HG02759 (cell line): ENCODE results near the gene S100Z.
"Not testable (repeated sequence)": the region's sequence is repeated elsewhere in the genome, so short reads cannot be mapped to it uniquely, and the experiment has no call there.

Source experiments
- ATAC-seq: cut with Tn5 transposase; IDR thresholded peaks from one replicate; pipeline ENCODE4 v1.9.1; 2021; ENCODE audit warnings: mild to moderate bottlenecking, moderate library complexity; ENCODE audit not compliant: unreplicated experiment

The S100Z gene

GRCh38 chr5:76945238-76945637 lies 95.4 kb downstream of the S100Z start:
- ATAC-seq: not testable (repeated sequence)

DNA sequence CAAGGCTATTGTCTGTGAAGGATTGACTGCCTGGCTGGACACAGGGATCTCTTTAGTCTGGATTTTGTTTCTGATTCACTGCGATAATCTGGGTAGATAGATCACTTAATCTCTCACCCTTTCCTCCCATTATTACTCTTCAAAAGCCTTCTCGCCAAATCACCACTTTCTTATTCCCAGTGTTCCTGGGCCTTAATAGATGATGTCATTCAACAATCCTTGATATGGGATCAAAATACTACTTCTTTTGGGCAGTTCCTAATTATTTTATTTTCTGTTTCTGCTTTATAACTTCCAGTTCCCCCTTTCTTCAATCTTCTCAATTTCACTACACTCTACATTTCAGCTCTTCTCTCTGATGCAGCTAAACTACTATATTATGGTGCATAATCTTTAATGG lies 96.3 kb downstream of the S100Z start:
- ATAC-seq: no peak

DNA sequence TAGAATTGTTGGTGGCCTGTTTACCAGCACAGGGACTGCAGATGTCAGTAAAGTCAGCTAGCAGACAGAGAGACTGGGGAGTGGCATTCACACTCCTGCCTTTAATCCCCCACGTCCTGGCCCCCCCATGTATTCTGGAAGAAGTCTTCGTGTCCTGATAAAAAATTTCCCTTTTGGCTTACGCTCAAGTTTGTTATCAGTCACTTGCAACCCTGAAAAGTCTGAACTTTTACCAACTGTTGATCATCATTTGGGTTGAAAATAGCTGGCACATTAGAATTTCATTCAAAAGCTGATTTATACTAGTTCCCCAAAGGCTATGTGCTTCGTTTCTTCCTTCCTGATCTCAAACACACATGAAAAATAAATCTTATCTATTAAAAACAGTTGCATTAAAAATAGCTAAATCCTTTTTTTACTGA lies 97.3 kb downstream of the S100Z start:
- ATAC-seq: no peak

DNA sequence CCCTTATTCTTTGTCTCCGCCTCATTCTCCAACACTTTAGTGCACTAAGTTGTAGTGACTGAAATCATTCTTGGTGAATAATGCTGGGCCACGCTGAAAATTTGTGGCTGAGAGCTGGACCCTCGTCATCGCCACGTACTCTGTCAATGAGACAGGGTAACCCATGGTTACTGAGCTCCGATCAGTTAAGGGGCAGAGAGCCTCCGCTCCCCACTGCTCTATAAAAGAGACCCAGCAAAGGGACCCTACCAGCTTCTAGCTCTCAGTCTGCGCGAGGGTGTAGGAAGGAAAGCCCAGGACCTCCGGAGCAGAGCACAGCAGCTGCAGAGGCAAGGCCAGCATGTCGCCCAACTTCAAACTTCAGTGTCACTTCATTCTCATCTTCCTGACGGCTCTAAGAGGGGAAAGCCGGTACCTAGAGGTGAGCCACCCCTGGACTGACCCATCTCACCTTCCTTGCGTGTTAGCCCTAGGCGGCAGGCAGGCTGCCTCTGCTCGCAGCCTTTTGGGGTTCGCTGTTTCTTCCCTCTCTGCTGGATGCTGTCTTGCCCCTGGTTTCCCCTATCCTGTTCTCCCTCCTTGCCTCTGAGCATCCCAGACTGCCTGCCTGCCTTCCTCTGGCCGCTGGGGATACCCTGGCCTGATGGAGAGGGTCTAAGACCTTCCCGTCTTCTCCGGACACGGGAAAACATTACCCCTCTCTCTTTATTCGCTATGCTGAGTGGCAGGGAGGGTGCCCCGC lies 103.2 kb downstream of the S100Z start, which contains the start of gene CRHBP:
Gene CRHBP, plus strand, starts transcription at position 251 of the 742 bp plus-strand sequence. Its CDS starts 90 bp downstream, at position 341.
- ATAC-seq: no peak

GRCh38 chr5:76953551-76954382 lies 104.0 kb downstream of the S100Z start:
- no peak for ATAC-seq

GRCh38 chr5:76954383-76954763 lies 104.6 kb downstream of the S100Z start:
- no peak for ATAC-seq

DNA sequence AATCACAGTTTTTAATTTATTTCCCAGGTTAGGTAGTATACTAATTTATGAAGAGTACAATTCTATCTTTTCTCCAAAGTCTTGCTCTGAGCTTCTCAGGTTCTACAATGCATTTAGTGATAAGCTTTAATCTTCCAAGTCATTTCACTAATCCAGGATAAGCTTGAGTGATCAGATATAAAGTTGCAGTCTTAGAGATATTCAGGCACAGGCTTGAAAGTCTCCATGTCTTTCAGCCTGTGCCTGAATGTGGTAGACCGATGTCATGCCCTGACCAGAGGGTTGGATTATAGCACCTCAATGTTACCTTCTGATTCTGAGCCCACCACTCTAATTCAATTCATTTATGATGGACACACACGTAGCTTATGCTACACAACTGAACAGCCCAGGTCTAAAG lies 106.2 kb downstream of the S100Z start:
- no peak for ATAC-seq

- ATAC-seq: no peak
Observed at GRCh38 chr5:76958991-76959767, 109.4 kb downstream of the S100Z start.

GRCh38 chr5:76960004-76960625 lies 110.3 kb downstream of the S100Z start:
- peak; percentile 54 for ATAC-seq

GRCh38 chr5:76964060-76964459 lies 114.2 kb downstream of the S100Z start:
- ATAC-seq: no peak
